IPS DF 4.7 (cell line): ENCODE results near the gene FADS2.

Experiments used
- DNase-seq: peaks from one replicate; pipeline ENCODE4 v3.0.0-alpha.2; 2013; ENCODE audit warnings: low spot score; ENCODE audit errors: extremely low read depth

Gene FADS2

GRCh38 chr11:61820174-61820573 lies 7.9 kb upstream of the FADS2 start:
- DNase-seq = no peak

- no peak for DNase-seq
These were observed 1.1 kb upstream of the FADS2 start for GRCh38 chr11:61826930-61827570.

- DNase-seq = no peak
These were observed 204 bp downstream of the FADS2 start for GRCh38 chr11:61828379-61828628.

GRCh38 chr11:61828629-61829407 lies 718 bp downstream of the FADS2 start:
- no peak for DNase-seq

GRCh38 chr11:61829806-61830205 lies 1.7 kb downstream of the FADS2 start:
- no peak for DNase-seq

- no peak for DNase-seq
These were observed 2.4 kb downstream of the FADS2 start for GRCh38 chr11:61830237-61831105.

- DNase-seq = no peak
These were observed 4.1 kb downstream of the FADS2 start for GRCh38 chr11:61832207-61832606.

GRCh38 chr11:61832754-61833153 lies 4.7 kb downstream of the FADS2 start:
- DNase-seq = no peak

- DNase-seq = no peak
These were observed 5.4 kb downstream of the FADS2 start for GRCh38 chr11:61833471-61833870.

GRCh38 chr11:61833926-61834277 lies 5.8 kb downstream of the FADS2 start:
- DNase-seq = no peak

GRCh38 chr11:61834278-61835048 lies 6.4 kb downstream of the FADS2 start:
- DNase-seq = no peak

GRCh38 chr11:61836193-61836592 lies 8.1 kb downstream of the FADS2 start:
- DNase-seq = no peak

GRCh38 chr11:61837411-61838005 lies 9.4 kb downstream of the FADS2 start:
- no peak for DNase-seq

GRCh38 chr11:61838501-61838900 lies 10.4 kb downstream of the FADS2 start:
- no peak for DNase-seq

GRCh38 chr11:61838921-61839320 lies 10.8 kb downstream of the FADS2 start:
- no peak for DNase-seq

- DNase-seq = no peak
These were observed 11.6 kb downstream of the FADS2 start for GRCh38 chr11:61839742-61840141.

- DNase-seq = no peak
These were observed 12.3 kb downstream of the FADS2 start for GRCh38 chr11:61840371-61840770.

- DNase-seq = no peak
These were observed 13.8 kb downstream of the FADS2 start for GRCh38 chr11:61841636-61842527.

GRCh38 chr11:61842528-61842820 lies 14.4 kb downstream of the FADS2 start:
- DNase-seq = no peak

- no peak for DNase-seq
These were observed 16.9 kb downstream of the FADS2 start for GRCh38 chr11:61844909-61845565.
